ENCODE results near the gene HS6ST1.

Gene HS6ST1, protein sequence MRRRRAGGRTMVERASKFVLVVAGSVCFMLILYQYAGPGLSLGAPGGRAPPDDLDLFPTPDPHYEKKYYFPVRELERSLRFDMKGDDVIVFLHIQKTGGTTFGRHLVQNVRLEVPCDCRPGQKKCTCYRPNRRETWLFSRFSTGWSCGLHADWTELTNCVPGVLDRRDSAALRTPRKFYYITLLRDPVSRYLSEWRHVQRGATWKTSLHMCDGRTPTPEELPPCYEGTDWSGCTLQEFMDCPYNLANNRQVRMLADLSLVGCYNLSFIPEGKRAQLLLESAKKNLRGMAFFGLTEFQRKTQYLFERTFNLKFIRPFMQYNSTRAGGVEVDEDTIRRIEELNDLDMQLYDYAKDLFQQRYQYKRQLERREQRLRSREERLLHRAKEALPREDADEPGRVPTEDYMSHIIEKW

GRCh38 chr2:128318776-128319464 is at the start of gene HS6ST1:
HS6ST1 (minus strand) TSS chr2:128318868; CDS start chr2:128318563, 305 bp downstream.
- DNase-seq: peak; percentile 56 to 86

GRCh38 chr2:128367601-128368359 is 49.1 kb upstream of the HS6ST1 start:
- no peak for DNase-seq

- no peak for DNase-seq
These were observed 48.2 kb upstream of the HS6ST1 start for GRCh38 chr2:128366713-128367511.

DNA sequence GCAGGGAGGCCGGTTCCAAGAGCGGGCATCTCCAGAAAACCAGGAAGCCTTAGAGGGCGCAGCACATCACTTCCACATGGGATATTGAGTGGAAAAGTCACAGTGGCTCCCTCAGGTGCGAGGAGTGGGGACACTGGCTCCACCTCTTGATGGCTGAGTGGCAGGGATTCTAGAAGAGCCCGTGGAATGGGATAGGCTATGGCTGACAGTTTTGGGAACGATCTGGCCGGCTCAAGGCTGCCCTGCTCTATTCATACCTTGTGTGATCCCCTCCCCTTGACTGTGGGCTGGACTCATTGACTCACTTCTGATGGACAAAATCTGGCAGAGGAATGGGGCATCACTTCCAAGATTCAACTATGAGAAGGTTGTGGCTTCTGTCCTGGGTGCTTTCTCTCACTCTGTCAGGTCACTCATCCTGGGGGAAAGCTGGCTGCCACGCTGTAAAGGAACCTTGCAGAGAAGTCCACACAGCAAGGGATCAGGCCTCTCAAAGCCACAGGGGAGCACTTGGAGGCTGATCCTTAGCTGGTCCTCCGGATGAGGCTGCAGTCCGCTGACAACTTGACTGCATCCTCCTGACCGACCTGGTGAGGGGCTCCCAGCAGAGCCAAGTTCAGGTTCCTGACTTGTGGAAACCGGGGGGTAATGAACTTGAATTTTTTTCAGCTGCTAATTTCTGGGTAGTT is 46.7 kb upstream of the HS6ST1 start:
- no peak for DNase-seq

DNA sequence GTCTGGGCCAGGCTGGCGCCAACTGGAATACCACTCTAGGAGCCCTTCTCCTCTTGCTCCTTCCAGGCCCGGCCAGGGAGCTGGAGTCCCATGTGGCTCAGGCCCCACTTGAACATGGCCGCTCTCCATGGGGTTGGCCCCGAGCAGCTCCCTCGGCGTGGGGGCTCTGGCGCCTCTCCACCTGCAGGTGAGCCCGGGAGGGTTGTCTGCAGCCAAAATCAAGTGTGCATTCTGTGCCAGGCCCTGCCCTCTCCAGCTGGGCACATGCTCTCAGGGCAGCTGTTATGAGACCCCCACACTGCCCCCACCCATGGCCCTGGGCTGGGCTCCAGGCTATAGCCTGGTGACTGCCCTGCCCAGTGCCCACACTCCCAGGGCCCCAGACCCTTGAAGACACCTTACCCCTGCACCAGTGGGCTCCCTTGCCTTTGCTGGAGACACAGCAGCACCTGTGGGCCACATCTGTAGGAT is 45.8 kb upstream of the HS6ST1 start:
- no peak for DNase-seq

DNA sequence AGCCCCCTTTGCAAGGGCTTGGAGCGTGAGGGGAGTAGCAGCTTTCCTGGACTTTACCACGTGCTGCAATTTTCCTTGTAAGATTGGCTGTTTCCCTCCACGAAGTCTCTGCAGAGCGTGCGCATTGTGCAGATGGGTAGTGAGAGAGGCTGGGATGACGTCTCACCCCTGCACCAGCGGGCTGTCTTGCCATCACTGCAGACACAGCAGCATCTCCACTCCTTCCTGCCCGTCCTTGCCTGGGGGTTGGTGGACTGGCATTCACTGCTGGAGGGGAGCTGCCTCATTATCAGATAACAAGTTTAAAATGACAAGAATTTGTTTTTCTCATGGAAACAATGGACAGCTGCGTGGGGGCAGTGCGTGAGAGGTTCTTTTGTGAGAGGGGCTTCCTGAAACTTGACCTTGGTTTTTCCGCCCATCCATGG is 45.3 kb upstream of the HS6ST1 start:
- no peak for DNase-seq

- DNase-seq: no peak
These were observed 44.2 kb upstream of the HS6ST1 start for GRCh38 chr2:128362889-128363228.

DNA sequence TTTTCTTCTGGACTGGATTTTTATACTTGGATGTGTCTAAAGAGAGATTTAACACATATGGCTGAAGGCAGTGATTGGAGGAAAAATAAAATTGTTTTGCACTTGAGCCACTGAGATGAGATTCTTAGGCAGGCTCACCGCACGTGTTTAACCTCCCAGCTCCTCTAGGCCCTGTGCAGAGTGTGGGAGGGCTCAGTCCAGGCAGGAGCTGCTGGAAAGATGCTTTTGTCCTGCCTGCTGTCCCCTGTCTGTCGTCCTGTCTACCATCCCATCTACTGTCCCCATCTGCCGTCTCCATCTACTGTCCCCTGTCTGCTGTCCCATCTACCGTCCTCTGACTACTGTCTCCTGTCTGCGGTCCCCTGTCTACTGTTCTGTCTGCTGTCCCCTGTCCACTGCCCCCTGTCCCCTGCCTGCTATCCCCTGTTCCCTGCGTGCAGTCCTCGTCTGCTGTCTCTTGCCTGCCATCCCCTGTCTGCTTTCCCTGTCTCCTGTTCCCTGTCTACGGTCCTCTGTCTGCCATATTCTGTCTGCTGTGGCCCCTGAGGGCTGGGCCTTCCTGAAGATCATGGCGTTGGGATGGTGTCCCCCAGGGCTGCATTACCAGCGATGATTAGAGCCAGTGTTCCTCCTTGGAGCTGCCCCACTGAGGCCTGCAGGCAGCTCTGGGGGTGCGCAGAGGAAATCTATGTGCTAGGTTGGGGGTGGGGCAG is 43.7 kb upstream of the HS6ST1 start:
- no peak for DNase-seq

- no peak for DNase-seq
These were observed 42.9 kb upstream of the HS6ST1 start for GRCh38 chr2:128361376-128362131.

DNA sequence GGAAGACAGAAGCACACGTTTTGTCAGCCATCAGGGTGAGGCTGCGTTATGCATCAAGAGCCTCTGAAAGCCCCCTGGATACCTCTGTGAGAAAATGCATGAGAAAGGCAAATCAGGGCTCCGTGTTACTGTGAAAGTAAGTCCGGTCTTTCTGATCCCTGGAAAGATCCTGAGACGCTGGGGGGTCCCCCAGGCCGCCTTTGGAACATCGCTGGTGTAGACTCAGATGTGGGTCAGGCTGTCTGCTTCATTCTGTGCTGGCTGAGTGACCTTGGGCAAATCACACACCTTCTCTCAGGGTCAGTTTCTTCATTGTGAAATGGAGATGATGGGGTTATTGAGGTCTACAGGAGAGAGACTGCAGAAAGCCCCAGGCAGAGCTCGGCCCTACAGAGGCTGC is 42.0 kb upstream of the HS6ST1 start:
- no peak for DNase-seq

DNA sequence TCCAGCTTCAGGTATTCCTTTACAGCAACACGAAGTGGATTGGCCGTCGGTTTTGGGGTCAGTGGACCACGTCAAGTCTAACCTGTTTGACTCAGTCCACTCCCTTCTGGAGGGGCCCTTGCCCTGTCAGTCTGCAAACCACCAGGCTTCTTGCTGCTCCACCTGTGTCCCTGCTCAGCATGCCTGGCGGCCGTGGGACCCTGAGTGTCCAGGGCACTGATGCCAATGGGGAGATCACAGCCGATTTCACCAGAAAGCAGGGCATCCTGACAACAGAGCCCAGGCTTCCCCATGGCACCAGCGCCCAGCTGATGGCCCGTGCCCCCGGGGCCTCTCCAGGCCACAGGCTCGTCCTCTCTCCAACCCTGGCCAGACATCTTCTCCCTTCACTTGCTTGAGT is 41.2 kb upstream of the HS6ST1 start:
- DNase-seq: no peak

GRCh38 chr2:128358941-128359731 is 40.5 kb upstream of the HS6ST1 start:
- no peak for DNase-seq

DNA sequence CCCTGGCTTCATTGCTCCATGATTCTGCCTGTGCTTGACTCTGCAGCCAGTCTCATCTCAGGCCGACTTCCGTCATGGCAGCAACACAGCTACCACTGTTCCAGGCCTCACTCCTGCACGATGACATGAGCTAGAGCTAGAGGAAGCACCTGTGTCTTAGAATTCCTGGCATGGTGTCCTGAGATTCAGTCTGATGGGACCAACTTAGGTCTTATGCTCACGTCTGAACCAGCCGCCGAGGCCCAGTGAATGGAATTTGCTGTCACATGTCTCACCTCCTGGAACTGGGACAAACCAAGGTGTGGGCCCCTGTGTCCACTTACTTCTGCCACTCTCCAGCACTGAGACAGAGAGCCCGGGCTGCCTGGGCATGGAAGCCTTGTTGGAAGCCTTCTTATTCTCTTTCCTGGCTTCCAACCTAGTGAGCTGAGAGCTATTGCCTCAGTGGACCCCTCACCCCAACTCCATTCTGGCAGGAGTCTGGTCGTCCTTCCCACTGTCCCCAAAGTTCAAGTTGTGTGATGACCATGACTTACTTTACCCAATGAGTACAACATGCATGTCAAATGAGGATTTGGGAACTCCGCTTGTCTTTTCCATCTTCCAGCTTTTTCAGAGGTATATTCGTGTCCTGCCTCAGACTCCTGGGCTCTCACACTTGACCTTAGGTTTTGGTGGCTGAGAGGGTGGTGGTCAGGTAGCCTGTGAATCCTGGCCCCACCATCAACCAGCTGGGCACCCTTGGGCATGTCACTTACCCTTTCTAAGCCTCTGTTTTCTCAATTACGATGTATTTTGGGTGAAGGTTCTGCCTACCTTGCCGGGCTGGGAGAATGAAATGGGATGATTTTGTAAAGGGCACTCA is 39.1 kb upstream of the HS6ST1 start:
- no peak for DNase-seq

DNA sequence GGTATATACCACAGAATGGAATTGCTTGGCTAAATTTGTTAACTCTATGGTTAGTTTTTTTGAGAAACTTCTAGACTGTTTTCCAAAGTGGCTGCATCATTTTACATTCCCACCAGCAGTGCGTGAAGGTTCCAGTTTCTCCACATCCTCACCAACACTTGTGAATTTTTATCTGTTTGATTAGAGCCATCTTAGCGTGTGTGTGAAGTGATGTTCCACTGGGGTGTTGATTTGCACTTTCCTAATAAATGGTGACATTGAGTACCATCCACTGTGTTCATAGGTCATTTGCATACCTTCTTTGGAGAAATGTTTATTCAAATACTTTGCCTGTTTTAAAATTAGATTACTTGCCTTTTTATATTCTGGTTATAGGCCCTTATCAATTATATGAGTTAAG is 37.5 kb upstream of the HS6ST1 start:
- no peak for DNase-seq

DNA sequence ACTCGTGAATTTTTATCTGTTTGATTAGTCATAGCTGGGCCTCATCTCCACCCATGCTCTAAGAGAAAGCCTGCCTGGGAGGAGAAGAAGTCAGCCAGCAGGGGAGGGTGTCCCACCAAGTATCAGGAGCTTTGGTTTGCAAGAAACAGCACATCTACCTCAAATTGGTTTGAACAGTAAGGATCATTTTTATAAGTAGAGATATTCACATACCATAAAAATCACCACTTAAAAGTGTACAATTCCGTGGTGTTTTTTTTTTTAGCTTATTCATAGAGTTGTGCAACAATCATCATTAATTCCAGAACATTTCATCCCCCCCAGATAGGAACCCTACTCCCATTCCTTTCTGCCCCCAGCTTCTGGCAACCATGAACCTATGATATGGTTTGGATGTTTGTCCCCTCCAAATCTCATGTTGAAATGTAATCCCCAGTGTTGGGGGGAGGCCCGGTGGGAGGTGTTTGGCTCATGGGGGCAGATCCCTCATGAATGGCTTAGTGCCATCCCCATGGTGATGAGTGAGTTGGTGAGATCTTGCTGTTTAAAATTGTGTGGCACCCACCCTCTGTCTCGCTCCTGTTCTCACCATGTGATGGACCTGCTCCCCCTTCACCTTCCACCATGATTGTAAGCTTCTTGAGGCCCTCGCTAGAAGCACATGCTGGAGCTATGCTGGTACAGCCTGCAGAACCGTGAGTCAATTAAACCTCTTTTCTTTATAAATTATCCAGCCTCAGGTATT is 36.2 kb upstream of the HS6ST1 start:
- no peak for DNase-seq

DNA sequence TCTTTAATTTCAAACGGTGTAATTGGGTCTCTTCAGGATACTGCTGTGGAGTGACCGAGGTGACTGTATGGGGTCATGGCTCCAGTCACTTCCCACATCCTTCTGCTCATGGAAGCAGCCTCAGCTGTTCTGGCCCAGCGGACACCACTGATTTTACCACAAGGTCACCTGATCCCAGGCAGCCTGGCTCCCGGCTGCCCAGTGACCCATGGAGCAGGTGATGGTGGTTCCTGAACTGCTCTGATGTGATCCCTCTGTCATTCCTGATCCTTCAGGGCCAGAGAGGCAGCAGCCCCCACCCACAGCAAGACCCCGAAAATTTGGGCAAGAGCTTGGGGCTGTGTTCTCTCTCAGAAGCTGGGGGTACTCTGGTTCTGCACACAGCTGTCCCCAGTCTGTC is 35.5 kb upstream of the HS6ST1 start:
- no peak for DNase-seq

DNA sequence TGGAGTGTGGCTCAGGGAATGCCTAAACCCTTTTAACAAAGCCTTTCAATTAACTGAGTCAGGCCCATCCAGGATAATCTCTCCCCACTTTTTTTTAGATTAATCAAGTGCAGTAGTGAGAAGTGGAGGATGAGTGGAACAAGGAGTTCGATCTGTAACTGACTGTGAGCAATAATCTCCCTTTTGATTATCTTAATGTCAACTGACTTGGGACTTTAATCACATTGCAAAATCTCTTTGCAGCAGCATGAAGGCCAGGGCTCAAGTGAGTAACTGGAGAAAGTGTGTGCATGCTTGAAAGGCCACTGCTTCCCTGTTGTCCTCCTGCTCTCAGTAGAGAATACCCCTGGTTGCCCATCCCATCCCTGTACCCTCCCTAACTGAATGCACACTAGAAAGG is 32.1 kb upstream of the HS6ST1 start:
- DNase-seq: no peak

DNA sequence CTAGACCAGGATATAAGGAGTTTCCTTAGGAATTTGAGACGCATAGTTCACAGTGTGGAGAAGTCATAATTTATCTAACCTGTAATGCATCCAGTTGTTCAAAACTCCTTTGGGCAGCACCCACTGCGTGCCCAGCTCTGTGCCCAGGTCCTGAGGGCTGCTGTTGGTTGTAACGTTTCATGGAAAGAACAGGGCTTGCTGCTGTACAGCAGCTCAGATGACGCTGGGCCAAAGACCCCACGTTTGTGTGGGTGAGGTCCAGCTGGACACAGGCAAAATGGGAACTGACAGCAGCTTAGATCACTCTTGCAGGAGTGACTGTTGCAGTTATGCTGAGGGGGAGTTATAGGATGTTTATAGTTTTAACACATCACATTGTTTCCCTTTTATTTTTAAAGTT is 30.0 kb upstream of the HS6ST1 start:
- no peak for DNase-seq
